ENCODE measurements around the gene SPACA9. TPM values are rescaled to one million over a fixed set of nuclear protein-coding genes. Genes with fewer than 3 reads are reported as not detected.

SPACA9 gene
- total and polyA plus RNA-seq, 2 experiments from 2014 or later: 1.1 to 1.5 TPM

DNA sequence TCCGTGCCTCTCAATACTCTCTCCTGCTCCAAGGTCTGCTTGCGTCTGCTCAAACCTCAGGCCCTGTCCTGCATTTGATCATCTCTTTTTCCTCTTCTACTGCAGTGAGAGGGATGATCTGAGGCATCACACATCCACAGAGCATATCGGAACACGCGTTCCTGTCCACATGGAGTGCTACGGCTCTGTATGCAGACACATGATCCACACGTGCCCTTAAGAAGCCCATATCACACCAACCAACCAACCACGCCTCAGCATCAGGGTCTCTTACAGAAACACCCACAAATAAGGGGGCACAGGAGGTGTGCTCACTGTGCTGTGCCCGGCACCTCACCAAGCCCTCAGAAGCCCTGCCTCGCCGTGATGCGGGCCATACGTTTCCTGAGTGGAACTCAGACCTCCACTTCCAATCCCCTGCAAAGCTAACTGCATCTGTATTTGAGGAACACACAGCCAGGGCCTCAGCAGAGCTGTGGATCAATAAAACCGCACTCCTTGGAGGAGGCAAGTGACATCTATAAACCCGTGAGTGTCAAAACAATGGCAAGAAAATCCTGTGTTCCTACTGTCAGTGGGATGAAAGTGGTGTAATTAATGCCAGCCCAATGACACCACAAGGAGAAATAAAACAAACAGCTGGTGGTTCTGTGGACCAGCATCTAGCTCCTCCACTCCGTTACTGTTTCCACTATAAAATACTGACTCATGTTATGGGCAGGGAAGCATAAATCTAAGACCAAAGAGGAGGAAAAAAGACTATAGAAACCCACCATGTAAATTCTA is 41.0 kb upstream of the SPACA9 start (continued):
- TF ChIP-seq, protein P1, sequence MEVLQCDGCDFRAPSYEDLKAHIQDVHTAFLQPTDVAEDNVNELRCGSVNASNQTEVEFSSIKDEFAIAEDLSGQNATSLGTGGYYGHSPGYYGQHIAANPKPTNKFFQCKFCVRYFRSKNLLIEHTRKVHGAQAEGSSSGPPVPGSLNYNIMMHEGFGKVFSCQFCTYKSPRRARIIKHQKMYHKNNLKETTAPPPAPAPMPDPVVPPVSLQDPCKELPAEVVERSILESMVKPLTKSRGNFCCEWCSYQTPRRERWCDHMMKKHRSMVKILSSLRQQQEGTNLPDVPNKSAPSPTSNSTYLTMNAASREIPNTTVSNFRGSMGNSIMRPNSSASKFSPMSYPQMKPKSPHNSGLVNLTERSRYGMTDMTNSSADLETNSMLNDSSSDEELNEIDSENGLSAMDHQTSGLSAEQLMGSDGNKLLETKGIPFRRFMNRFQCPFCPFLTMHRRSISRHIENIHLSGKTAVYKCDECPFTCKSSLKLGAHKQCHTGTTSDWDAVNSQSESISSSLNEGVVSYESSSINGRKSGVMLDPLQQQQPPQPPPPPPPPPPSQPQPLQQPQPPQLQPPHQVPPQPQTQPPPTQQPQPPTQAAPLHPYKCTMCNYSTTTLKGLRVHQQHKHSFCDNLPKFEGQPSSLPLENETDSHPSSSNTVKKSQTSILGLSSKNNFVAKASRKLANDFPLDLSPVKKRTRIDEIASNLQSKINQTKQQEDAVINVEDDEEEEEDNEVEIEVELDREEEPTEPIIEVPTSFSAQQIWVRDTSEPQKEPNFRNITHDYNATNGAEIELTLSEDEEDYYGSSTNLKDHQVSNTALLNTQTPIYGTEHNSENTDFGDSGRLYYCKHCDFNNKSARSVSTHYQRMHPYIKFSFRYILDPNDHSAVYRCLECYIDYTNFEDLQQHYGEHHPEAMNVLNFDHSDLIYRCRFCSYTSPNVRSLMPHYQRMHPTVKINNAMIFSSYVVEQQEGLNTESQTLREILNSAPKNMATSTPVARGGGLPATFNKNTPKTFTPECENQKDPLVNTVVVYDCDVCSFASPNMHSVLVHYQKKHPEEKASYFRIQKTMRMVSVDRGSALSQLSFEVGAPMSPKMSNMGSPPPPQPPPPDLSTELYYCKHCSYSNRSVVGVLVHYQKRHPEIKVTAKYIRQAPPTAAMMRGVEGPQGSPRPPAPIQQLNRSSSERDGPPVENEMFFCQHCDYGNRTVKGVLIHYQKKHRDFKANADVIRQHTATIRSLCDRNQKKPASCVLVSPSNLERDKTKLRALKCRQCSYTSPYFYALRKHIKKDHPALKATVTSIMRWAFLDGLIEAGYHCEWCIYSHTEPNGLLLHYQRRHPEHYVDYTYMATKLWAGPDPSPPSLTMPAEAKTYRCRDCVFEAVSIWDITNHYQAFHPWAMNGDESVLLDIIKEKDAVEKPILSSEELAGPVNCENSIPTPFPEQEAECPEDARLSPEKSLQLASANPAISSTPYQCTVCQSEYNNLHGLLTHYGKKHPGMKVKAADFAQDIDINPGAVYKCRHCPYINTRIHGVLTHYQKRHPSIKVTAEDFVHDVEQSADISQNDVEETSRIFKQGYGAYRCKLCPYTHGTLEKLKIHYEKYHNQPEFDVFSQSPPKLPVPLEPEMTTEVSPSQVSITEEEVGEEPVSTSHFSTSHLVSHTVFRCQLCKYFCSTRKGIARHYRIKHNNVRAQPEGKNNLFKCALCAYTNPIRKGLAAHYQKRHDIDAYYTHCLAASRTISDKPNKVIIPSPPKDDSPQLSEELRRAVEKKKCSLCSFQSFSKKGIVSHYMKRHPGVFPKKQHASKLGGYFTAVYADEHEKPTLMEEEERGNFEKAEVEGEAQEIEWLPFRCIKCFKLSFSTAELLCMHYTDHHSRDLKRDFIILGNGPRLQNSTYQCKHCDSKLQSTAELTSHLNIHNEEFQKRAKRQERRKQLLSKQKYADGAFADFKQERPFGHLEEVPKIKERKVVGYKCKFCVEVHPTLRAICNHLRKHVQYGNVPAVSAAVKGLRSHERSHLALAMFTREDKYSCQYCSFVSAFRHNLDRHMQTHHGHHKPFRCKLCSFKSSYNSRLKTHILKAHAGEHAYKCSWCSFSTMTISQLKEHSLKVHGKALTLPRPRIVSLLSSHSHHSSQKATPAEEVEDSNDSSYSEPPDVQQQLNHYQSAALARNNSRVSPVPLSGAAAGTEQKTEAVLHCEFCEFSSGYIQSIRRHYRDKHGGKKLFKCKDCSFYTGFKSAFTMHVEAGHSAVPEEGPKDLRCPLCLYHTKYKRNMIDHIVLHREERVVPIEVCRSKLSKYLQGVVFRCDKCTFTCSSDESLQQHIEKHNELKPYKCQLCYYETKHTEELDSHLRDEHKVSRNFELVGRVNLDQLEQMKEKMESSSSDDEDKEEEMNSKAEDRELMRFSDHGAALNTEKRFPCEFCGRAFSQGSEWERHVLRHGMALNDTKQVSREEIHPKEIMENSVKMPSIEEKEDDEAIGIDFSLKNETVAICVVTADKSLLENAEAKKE (CRISPR knock-in tag; IDR thresholded peaks at IDR 0.05): no peak
- no peak for TF ChIP-seq EZH2phosphoT487 (IDR thresholded peaks at IDR 0.05; ENCODE audit: unreplicated experiment)

DNA sequence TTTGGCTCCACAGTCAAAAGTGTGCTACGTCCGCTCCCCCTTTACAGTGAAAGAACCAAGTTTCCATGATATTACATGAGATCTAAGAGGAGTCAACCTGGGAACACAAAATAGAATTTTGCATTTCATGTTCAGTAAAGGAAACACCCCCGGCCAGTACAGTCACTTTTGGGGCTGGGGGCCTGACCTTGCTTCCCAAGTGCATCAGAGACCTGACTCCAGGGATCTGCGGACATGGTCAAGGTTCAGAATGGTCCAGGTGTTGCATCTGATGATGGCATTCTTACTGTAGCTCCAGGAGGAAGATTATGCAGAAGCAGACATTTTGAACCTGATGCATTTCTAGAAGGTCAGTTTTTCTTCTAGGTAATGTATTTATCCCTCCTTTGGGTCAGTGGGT is 40.4 kb upstream of the SPACA9 start:
- H3K4me1 ChIP-seq (ENCODE audit: insufficient read depth): no peaks in the 10 kb centered on the region
- H3K79me2 ChIP-seq (replicated peaks; ENCODE audit: insufficient read depth): no peaks in the 10 kb centered on the region
- H3K27me3 Mint-ChIP-seq (ENCODE audit: insufficient read depth, low read depth, poor library complexity): peaks cover 2% of the 10 kb centered on the region
- H3K27ac Mint-ChIP-seq: no peak overlapping the region
- ATAC-seq (no peak), DNase-seq (ENCODE audit: low spot score) (no peak)
- H3K36me3 Mint-ChIP-seq (ENCODE audit: low read depth): no peaks in the 10 kb centered on the region
- no peak overlapping the region for H3K4me2 ChIP-seq
- H3K9me3 Mint-ChIP-seq: no peaks in the 10 kb centered on the region
- H3F3A ChIP-seq (replicated peaks; ENCODE audit: low read depth): no peaks in the 10 kb centered on the region
- H3K36me3 ChIP-seq (ENCODE audit: insufficient read depth): no peaks in the 10 kb centered on the region
- no peak overlapping the region for H3K4me3 ChIP-seq
- no peaks in the 10 kb centered on the region for H3K9me2 ChIP-seq (ENCODE audit: insufficient read depth)
- H3K27ac ChIP-seq (ENCODE audit: low read depth): no peak overlapping the region
- peaks cover 10% of the 10 kb centered on the region for H3K4me1 Mint-ChIP-seq
- H3K4me3 Mint-ChIP-seq: no peak overlapping the region
- H2AFZ ChIP-seq: no peak overlapping the region
- no peaks in the 10 kb centered on the region for H3K27me3 ChIP-seq (ENCODE audit: insufficient read depth)
- H4K20me1 ChIP-seq (replicated peaks; ENCODE audit: insufficient read depth): no peaks in the 10 kb centered on the region
- no peak for TF ChIP-seq ZNF114 (CRISPR knock-in tag; IDR thresholded peaks at IDR 0.05)
- TF ChIP-seq NANOG (IDR thresholded peaks at IDR 0.05; ENCODE audit: borderline replicate concordance): no peak
- no peak for TF ChIP-seq EZH2 (IDR thresholded peaks at IDR 0.05; ENCODE audit: low read depth, unreplicated experiment)
- TF ChIP-seq, protein P1 (CRISPR knock-in tag; IDR thresholded peaks at IDR 0.05): no peak
- TF ChIP-seq STAT1 (IDR thresholded peaks at IDR 0.05; ENCODE audit: unreplicated experiment): no peak
- no peak for TF ChIP-seq ZNF331 (CRISPR knock-in tag; IDR thresholded peaks at IDR 0.05; ENCODE audit: low read depth)

Measured in GM23338 (cell line).